GM12878 (cell line): ENCODE measurements around the gene SLA2. TPM values are rescaled to one million over a fixed set of nuclear protein-coding genes. Genes with fewer than 3 reads are reported as not detected.

Experiments
- ATAC-seq: fragments of 200-7000 bp; cut with Tn5 transposase; 3 replicates; pipeline ENCODE4 v1.9.1; 2020; ENCODE audit warnings: mild to moderate bottlenecking, moderate library complexity
- BruUV-seq: library from RNA; stranded (reverse); fragments of 400-500 nt; replicated peaks from 2 replicates; lab custom pipeline; 2021; lab: Mats Ljungman, UMichigan
- CTCF ChIA-PET: fragments of 300-600 bp; sonication (Branson Sonifier 250); formaldehyde crosslinking; extraction: SDS; loops from one replicate; lab custom pipeline; 2021; ENCODE audit warnings: inconsistent platforms; lab: Yijun Ruan, JAX
- POLR2A ChIA-PET: fragments of 350-600 bp; formaldehyde crosslinking; extraction: SDS; loops from one replicate; lab custom pipeline; 2021; ENCODE audit warnings: inconsistent platforms; lab: Charles Lee
- RAD21 ChIA-PET: fragments of 300-600 bp; sonication (Branson Sonifier 250); formaldehyde crosslinking; loops from one replicate; lab custom pipeline; 2023; ENCODE audit warnings: antibody characterized with exemption; ENCODE audit not compliant: unreplicated experiment; lab: Charles Lee
- SMC1A ChIA-PET: fragments of 300-600 bp; sonication (Branson Sonifier 250); formaldehyde crosslinking; loops from one replicate; lab custom pipeline; 2023; ENCODE audit not compliant: unreplicated experiment, uncharacterized antibody; lab: Charles Lee
- DNase-seq: peaks from one replicate; pipeline ENCODE4 v3.0.0-alpha.2; 2011; ENCODE audit warnings: low read depth, low spot score
- FAIRE-seq: peaks from 3 replicates; lab custom pipeline; 2011; peaks lifted over from hg19 to GRCh38; lab: Jason Lieb, UNC
- H2AFZ ChIP-seq: 2 replicates; pipeline ENCODE4 v1.6.0; 2011; ENCODE audit warnings: low read depth, low read length, control low read depth; ENCODE audit not compliant: control insufficient read depth
- H3K27ac ChIP-seq: 2 replicates; pipeline ENCODE4 v1.5.1; 2011; ENCODE audit warnings: control low read depth; ENCODE audit not compliant: control insufficient read depth, insufficient read depth
- H3K27me3 ChIP-seq, 2 experiments: replicated peaks in 1 of 2; 2 replicates each; pipeline versions ENCODE4 v1.6.0 to v1.6.1; 2011; ENCODE audit warnings: low read length in 1 of 2; ENCODE audit not compliant: control insufficient read depth in 2 of 2, insufficient read depth in 2 of 2
- H3K36me3 ChIP-seq, 2 experiments: 2 replicates each; pipeline ENCODE4 v1.5.1; 2011; ENCODE audit warnings: low read length in 1 of 2; ENCODE audit not compliant: control insufficient read depth in 2 of 2, insufficient read depth in 2 of 2
- H3K4me1 ChIP-seq: 2 replicates; pipeline ENCODE4 v1.6.1; 2011; ENCODE audit warnings: mild to moderate bottlenecking, low read length, moderate library complexity, mixed read lengths; ENCODE audit not compliant: control insufficient read depth, insufficient read depth
- H3K4me2 ChIP-seq: 2 replicates; pipeline ENCODE4 v1.6.0; 2011; ENCODE audit warnings: control low read depth; ENCODE audit not compliant: control insufficient read depth, insufficient read depth
- H3K4me3 ChIP-seq: fragments of 200-600 bp; sonication (generic); 2 replicates; pipeline ENCODE4 v1.5.1; 2016
- H3K79me2 ChIP-seq: 2 replicates; pipeline ENCODE4 v1.6.0; 2011; ENCODE audit warnings: low read length; ENCODE audit not compliant: control insufficient read depth, insufficient read depth
- H3K9ac ChIP-seq: 2 replicates; pipeline ENCODE4 v1.8.0; 2011; ENCODE audit warnings: low read length, control low read depth, mixed read lengths; ENCODE audit not compliant: control insufficient read depth, insufficient read depth
- H3K9me3 ChIP-seq: replicated peaks from 3 replicates; pipeline ENCODE4 v1.5.1; 2011; ENCODE audit warnings: mild to moderate bottlenecking, low read length; ENCODE audit not compliant: control insufficient read depth, insufficient read depth
- H4K20me1 ChIP-seq: 2 replicates; pipeline ENCODE4 v1.6.0; 2011; ENCODE audit not compliant: control insufficient read depth, insufficient read depth
- CBFB ChIP-seq: IDR thresholded peaks from 2 replicates; pipeline ENCODE4 v1.6.1; 2016; ENCODE audit warnings: antibody characterized with exemption, low read depth
- FOXK2 ChIP-seq: fragments of 450-650 bp; IDR thresholded peaks from 2 replicates; pipeline ENCODE4 v1.6.1; 2017; ENCODE audit warnings: mild to moderate bottlenecking, moderate library complexity
- MYC ChIP-seq: IDR thresholded peaks from 2 replicates; pipeline ENCODE4 v1.6.1; 2011; ENCODE audit warnings: mild to moderate bottlenecking, low read length, moderate library complexity, inconsistent platforms; ENCODE audit not compliant: insufficient read depth, insufficient replicate concordance, insufficient read length, severe bottlenecking
- NR2C1 ChIP-seq: fragments of 450-650 bp; IDR thresholded peaks from 2 replicates; pipeline ENCODE4 v1.6.1; 2017; ENCODE audit warnings: antibody characterized with exemption, mild to moderate bottlenecking, moderate library complexity
- NR2C2 ChIP-seq: IDR thresholded peaks from 2 replicates; pipeline ENCODE4 v1.6.1; 2011; ENCODE audit warnings: borderline replicate concordance, low read depth; ENCODE audit not compliant: control insufficient read depth, insufficient read length
- PML ChIP-seq: IDR thresholded peaks from 2 replicates; pipeline ENCODE4 v1.6.1; 2012; ENCODE audit warnings: low read length, inconsistent platforms
- RCOR1 ChIP-seq: conservative IDR thresholded peaks from 2 replicates; pipeline ENCODE4 v1.6.1; 2012; ENCODE audit warnings: low read depth, low read length, improper control_type of control experiment
- ZNF622 ChIP-seq: fragments of 450-650 bp; IDR thresholded peaks from 2 replicates; pipeline ENCODE4 v1.6.1; 2017; ENCODE audit warnings: mild to moderate bottlenecking, inconsistent platforms
- WGBS: methylation state at CpG from one replicate; pipeline ENCODE4 v1.1.6; 2016; ENCODE audit warnings: low lambda C conversion rate; ENCODE audit not compliant: insufficient replicate concordance, insufficient coverage; ENCODE audit errors: missing lambda C conversion rate; 5-methylcytosine and 5-hydroxymethylcytosine counted together
- in situ Hi-C: fragments of 300-500 bp; cut with MboI; formaldehyde crosslinking; loops from 9 replicates; pipeline ENCODE4 v1.14.3; 2018; ENCODE audit warnings: mixed read lengths
- intact Hi-C: fragments of 100-400 bp; cut with micrococcal nuclease; formaldehyde crosslinking; loops from one replicate; pipeline ENCODE4 v1.14.2; 2022; ENCODE audit not compliant: unreplicated experiment
- polyA plus RNA-seq, 11 experiments: library from polyadenylated mRNA; depleted of rRNA in 4 of 11; unstranded in 6 of 11; stranded (reverse) in 5 of 11; fragments of >200 nt; fragmentation: Nextera tagmentation in 4 of 11; fragmentation: Illumina TruSeq in 1 of 11; extraction: Ambion mirVana in 4 of 11; extraction: Trizol in 1 of 11; gene quantifications; 1 replicate in 1 of 11; 2 replicates in 10 of 11; pipeline versions ENCODE4 v1.2.1 to v1.2.3, GENCODE V29; 2011 to 2016; ENCODE audit warnings: inconsistent platforms in 2 of 11, missing spikeins in 2 of 11, low read depth in 1 of 11
- total RNA-seq, 4 experiments: library from RNA; depleted of rRNA in 3 of 4; stranded (reverse); fragments of >200 nt in 3 of 4; fragmentation: Illumina TruSeq in 1 of 4; extraction: Trizol in 1 of 4; gene quantifications; 2 replicates each; pipeline versions ENCODE4 v1.2.1 to v1.2.3, GENCODE V29; 2013 to 2021
- TF ChIP-seq, protein P1 (sequence below): fragments of 150-350 bp; IDR thresholded peaks from 2 replicates; pipeline ENCODE4 v1.6.1; 2016; ENCODE audit warnings: low read depth, low read length

The SLA2 gene
- total and polyA plus RNA-seq, 10 of the 15 experiments (the other 5 are each of a cell fraction or from before 2014, with no cell fraction given): 0.29 to 3.3 (median 1.4) TPM

DNA sequence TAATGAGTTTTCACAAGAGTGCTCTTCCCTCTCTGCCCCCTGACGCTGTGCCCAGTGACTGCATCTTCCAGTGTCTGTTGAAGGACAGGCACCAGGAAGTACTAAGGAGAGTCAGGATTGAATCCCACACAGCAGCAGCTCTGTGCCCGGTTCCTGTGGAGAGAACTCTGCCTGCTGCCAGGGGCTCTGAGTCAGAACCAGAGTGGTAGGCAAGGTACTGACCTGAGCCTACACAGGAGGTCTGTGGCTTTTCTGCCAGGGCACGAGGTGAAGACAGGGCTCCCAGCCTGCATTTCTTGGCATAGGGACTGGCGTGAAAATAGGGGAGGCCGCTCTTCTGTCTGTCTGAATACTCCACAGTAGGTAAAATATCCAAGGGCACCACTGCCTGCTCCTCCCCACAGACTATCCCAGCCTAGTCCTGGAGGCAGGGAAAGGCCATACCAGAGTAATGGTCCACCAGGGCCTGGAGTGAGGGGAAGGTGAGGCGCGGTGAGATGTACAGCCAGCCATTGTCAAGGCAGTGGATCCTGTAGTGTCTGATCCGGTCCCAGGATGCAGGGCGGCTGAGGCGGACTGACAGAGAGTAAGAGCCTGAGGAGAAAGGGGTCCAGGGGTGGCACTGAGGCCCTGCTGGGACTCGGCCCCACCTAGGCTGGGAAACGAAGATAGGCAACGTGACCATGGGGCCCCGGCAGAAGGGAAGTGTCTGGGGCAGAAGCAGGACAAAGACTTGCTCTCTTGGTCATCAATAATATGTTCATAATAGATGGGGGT is 31.0 kb downstream of the SLA2 start:
- RAD21 ChIA-PET: interaction anchor here (0.9 to 1.9 kb wide), 3 partner anchors 13 to 304 kb away, joined by 3 to 4 read pairs (median 3); no protein-coding TSS in a partner anchor

More for the DNA sequence above, 31.0 kb downstream of the SLA2 start:
- Histone ChIP-seq H3K27me3 (no peaks in the 10 kb centered on the region), H3K4me2 (no peak overlapping the region), H2AFZ (no peak overlapping the region), H3K4me3 (no peak overlapping the region), H3K27ac (no peak overlapping the region), H3K4me1 (no peaks in the 10 kb centered on the region), H4K20me1 (0 out of 2 replicates have a peak, but pooled peaks cover 2% of the 10 kb centered on the region), H3K36me3 (peaks cover 23 to 29% of the 10 kb centered on the region in 2 experiments), H3K9me3 (no peaks in the 10 kb centered on the region), H3K79me2 (no peaks in the 10 kb centered on the region), H3K9ac (no peak overlapping the region)
- intact Hi-C loops (no loop called here), in situ Hi-C loops (loop anchor here (5.0 kb wide), 1 partner anchor 272 kb away; no protein-coding TSS in a partner anchor)
- ChIA-PET SMC1A (interaction anchor here (1.2 to 2.7 kb wide), 2 partner anchors 139 to 194 kb away, joined by 3 to 19 read pairs; no protein-coding TSS in a partner anchor), POLR2A (no interaction called here), CTCF (interaction anchor here (4.1 to 6.2 kb wide), 2 partner anchors 141 to 272 kb away, joined by 36 to 67 read pairs; no protein-coding TSS in a partner anchor)
- no peak for ATAC-seq
- TF ChIP-seq ZNF622 (no peak), MYC (no peak), NR2C1 (no peak), CBFB (no peak), PML (no peak), NR2C2 (no peak), FOXK2 (no peak), RCOR1 (no peak)
- TF ChIP-seq, protein P1, sequence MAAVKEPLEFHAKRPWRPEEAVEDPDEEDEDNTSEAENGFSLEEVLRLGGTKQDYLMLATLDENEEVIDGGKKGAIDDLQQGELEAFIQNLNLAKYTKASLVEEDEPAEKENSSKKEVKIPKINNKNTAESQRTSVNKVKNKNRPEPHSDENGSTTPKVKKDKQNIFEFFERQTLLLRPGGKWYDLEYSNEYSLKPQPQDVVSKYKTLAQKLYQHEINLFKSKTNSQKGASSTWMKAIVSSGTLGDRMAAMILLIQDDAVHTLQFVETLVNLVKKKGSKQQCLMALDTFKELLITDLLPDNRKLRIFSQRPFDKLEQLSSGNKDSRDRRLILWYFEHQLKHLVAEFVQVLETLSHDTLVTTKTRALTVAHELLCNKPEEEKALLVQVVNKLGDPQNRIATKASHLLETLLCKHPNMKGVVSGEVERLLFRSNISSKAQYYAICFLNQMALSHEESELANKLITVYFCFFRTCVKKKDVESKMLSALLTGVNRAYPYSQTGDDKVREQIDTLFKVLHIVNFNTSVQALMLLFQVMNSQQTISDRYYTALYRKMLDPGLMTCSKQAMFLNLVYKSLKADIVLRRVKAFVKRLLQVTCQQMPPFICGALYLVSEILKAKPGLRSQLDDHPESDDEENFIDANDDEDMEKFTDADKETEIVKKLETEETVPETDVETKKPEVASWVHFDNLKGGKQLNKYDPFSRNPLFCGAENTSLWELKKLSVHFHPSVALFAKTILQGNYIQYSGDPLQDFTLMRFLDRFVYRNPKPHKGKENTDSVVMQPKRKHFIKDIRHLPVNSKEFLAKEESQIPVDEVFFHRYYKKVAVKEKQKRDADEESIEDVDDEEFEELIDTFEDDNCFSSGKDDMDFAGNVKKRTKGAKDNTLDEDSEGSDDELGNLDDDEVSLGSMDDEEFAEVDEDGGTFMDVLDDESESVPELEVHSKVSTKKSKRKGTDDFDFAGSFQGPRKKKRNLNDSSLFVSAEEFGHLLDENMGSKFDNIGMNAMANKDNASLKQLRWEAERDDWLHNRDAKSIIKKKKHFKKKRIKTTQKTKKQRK: no peak
- FAIRE-seq: no peak
- 86% methylated on average over 14 of the region's 14 CpGs for WGBS
- no TSS peak for BruUV-seq
- no peak for DNase-seq
